Astrocyte (in vitro differentiated cells and primary cell): Measurements from ENCODE around the gene CIAO2B. TPM values are rescaled to one million over a fixed set of nuclear protein-coding genes. Genes with fewer than 3 reads are reported as not detected.
"Not testable (repeated sequence)": the region's sequence is repeated elsewhere in the genome, so short reads cannot be mapped to it uniquely, and the experiment has no call there.

Experiments
- DNase-seq: peaks from one replicate; pipeline ENCODE4 v3.0.0-alpha.2; 2010; ENCODE audit warnings: low read depth
- FAIRE-seq: peaks from 2 replicates; lab custom pipeline; 2011; peaks lifted over from hg19 to GRCh38; lab: Jason Lieb, UNC
- H2AFZ ChIP-seq: 2 replicates; pipeline ENCODE4 v1.6.0; 2012; ENCODE audit warnings: low read depth, low read length, inconsistent platforms
- H3K27ac ChIP-seq: 2 replicates; pipeline ENCODE4 v1.5.1; 2011; ENCODE audit warnings: low read depth, low read length, inconsistent platforms
- H3K27me3 ChIP-seq: 2 replicates; pipeline ENCODE4 v1.6.0; 2011; ENCODE audit warnings: low read length, inconsistent platforms; ENCODE audit not compliant: insufficient read depth
- H3K36me3 ChIP-seq: 2 replicates; pipeline ENCODE4 v1.5.1; 2011; ENCODE audit warnings: low read length, inconsistent platforms; ENCODE audit not compliant: insufficient read depth
- H3K4me1 ChIP-seq: 2 replicates; pipeline ENCODE4 v1.5.1; 2011; ENCODE audit warnings: low read length, inconsistent platforms; ENCODE audit not compliant: insufficient read depth
- H3K4me2 ChIP-seq: 2 replicates; pipeline ENCODE4 v1.6.0; 2012; ENCODE audit warnings: low read length, inconsistent platforms
- H3K4me3 ChIP-seq: 2 replicates; pipeline ENCODE4 v1.5.1; 2011; ENCODE audit warnings: low read depth, mild to moderate bottlenecking, low read length, inconsistent platforms; ENCODE audit not compliant: insufficient read depth
- H3K79me2 ChIP-seq: 2 replicates; pipeline ENCODE4 v1.6.0; 2012; ENCODE audit warnings: mild to moderate bottlenecking, low read length, inconsistent platforms; ENCODE audit not compliant: insufficient read depth
- H3K9ac ChIP-seq: 2 replicates; pipeline ENCODE4 v1.6.0; 2012; ENCODE audit warnings: mild to moderate bottlenecking, low read length, inconsistent platforms
- H3K9me3 ChIP-seq: 2 replicates; pipeline ENCODE4 v1.5.1; 2012; ENCODE audit warnings: low read depth, mild to moderate bottlenecking, low read length, inconsistent platforms; ENCODE audit not compliant: insufficient read depth
- H4K20me1 ChIP-seq: 2 replicates; pipeline ENCODE4 v1.6.0; 2012; ENCODE audit warnings: low read length, inconsistent platforms; ENCODE audit not compliant: insufficient read depth
- H3K27ac Mint-ChIP-seq: one replicate; pipeline ENCODE4 v1.8.0; 2021; ENCODE audit warnings: mild to moderate bottlenecking, mixed read lengths; ENCODE audit not compliant: unreplicated experiment
- H3K27me3 Mint-ChIP-seq: one replicate; pipeline ENCODE4 v1.8.0; 2021; ENCODE audit warnings: low read depth, mixed read lengths; ENCODE audit not compliant: unreplicated experiment
- H3K36me3 Mint-ChIP-seq: one replicate; pipeline ENCODE4 v1.8.0; 2021; ENCODE audit warnings: low read depth, mixed read lengths; ENCODE audit not compliant: unreplicated experiment
- H3K4me1 Mint-ChIP-seq: one replicate; pipeline ENCODE4 v1.8.0; 2021; ENCODE audit warnings: low read depth, mixed read lengths; ENCODE audit not compliant: unreplicated experiment
- H3K4me3 Mint-ChIP-seq: one replicate; pipeline ENCODE4 v1.8.0; 2021; ENCODE audit warnings: mild to moderate bottlenecking, moderate library complexity, mixed read lengths; ENCODE audit not compliant: unreplicated experiment
- H3K9me3 Mint-ChIP-seq: one replicate; pipeline ENCODE4 v1.8.0; 2021; ENCODE audit warnings: mild to moderate bottlenecking, mixed read lengths; ENCODE audit not compliant: unreplicated experiment
- CTCF ChIP-seq: IDR thresholded peaks from 2 replicates; pipeline ENCODE4 v1.5.1; 2011; ENCODE audit warnings: low read depth, mild to moderate bottlenecking, inconsistent platforms, low read length, moderate library complexity; ENCODE audit not compliant: insufficient read depth
- EZH2 ChIP-seq: IDR thresholded peaks from 2 replicates; pipeline ENCODE4 v1.6.1; 2012; ENCODE audit warnings: mild to moderate bottlenecking, low read length, inconsistent platforms; ENCODE audit not compliant: insufficient read depth
- total RNA-seq: library from RNA; stranded (reverse); gene quantifications from 2 replicates; pipeline ENCODE4 v1.2.1, GENCODE V29; 2021

CIAO2B gene
- total RNA-seq, 1 donor from 2014 or later, result 75.6 TPM

- no peak overlapping the region for H3K27ac Mint-ChIP-seq
- Histone ChIP-seq H3K27me3 (peaks cover 11% of the 10 kb centered on the region), H3K79me2 (no peaks in the 10 kb centered on the region), H3K36me3 (no peaks in the 10 kb centered on the region), H2AFZ (no peak overlapping the region), H3K4me2 (no peak overlapping the region), H3K4me1 (no peaks in the 10 kb centered on the region), H4K20me1 (no peaks in the 10 kb centered on the region), H3K27ac (no peak overlapping the region), H3K4me3 (no peak overlapping the region), H3K9me3 (no peaks in the 10 kb centered on the region), H3K9ac (no peak overlapping the region)
- no peak for FAIRE-seq
- no peak overlapping the region for H3K4me3 Mint-ChIP-seq
- H3K9me3 Mint-ChIP-seq, result peaks cover 1% of the 10 kb centered on the region
- TF ChIP-seq EZH2 (no peak), CTCF (no peak)
- DNase-seq, result no peak
- H3K36me3 Mint-ChIP-seq, result no peaks in the 10 kb centered on the region
- peaks cover under 1% of the 10 kb centered on the region for H3K4me1 Mint-ChIP-seq
- H3K27me3 Mint-ChIP-seq, result peaks cover 24% of the 10 kb centered on the region
Observed at GRCh38 chr16:66958857-66959703, 24.9 kb upstream of the CIAO2B start.

- H3K4me1 ChIP-seq, H3K4me3 Mint-ChIP-seq, H3K36me3 Mint-ChIP-seq, H3K79me2 ChIP-seq, H4K20me1 ChIP-seq, H2AFZ ChIP-seq, H3K9me3 ChIP-seq, H3K9ac ChIP-seq, H3K27ac ChIP-seq, FAIRE-seq, H3K36me3 ChIP-seq, H3K27ac Mint-ChIP-seq, DNase-seq, H3K4me3 ChIP-seq, H3K4me1 Mint-ChIP-seq, H3K4me2 ChIP-seq, H3K9me3 Mint-ChIP-seq: not testable (repeated sequence)
- H3K27me3 ChIP-seq, result peaks cover 11% of the 10 kb centered on the region
- H3K27me3 Mint-ChIP-seq, result peaks cover 20% of the 10 kb centered on the region
Observed at GRCh38 chr16:66956154-66956457, 21.9 kb upstream of the CIAO2B start.

GRCh38 chr16:66955363-66956153 is 21.4 kb upstream of the CIAO2B start:
- not testable (repeated sequence) for H3K27ac Mint-ChIP-seq

More at GRCh38 chr16:66955363-66956153, 21.4 kb upstream of the CIAO2B start:
- H3K36me3 Mint-ChIP-seq, H3K4me3 ChIP-seq, H3K9ac ChIP-seq, H3K9me3 Mint-ChIP-seq, H2AFZ ChIP-seq, H3K27ac ChIP-seq, H3K4me1 ChIP-seq, H3K4me3 Mint-ChIP-seq, H3K9me3 ChIP-seq, DNase-seq, H3K36me3 ChIP-seq, H4K20me1 ChIP-seq, H3K4me1 Mint-ChIP-seq, H3K4me2 ChIP-seq, H3K79me2 ChIP-seq, FAIRE-seq: not testable (repeated sequence)
- peaks cover 20% of the 10 kb centered on the region for H3K27me3 Mint-ChIP-seq
- H3K27me3 ChIP-seq, result peaks cover 12% of the 10 kb centered on the region
